HG03460 (cell line): ENCODE results near the gene TXN.
"Not testable (repeated sequence)": the region's sequence is repeated elsewhere in the genome, so short reads cannot be mapped to it uniquely, and the experiment has no call there.

Source experiments
- ATAC-seq: cut with Tn5 transposase; IDR thresholded peaks from one replicate; pipeline ENCODE4 v1.9.1; 2021; ENCODE audit not compliant: unreplicated experiment

TXN gene

DNA sequence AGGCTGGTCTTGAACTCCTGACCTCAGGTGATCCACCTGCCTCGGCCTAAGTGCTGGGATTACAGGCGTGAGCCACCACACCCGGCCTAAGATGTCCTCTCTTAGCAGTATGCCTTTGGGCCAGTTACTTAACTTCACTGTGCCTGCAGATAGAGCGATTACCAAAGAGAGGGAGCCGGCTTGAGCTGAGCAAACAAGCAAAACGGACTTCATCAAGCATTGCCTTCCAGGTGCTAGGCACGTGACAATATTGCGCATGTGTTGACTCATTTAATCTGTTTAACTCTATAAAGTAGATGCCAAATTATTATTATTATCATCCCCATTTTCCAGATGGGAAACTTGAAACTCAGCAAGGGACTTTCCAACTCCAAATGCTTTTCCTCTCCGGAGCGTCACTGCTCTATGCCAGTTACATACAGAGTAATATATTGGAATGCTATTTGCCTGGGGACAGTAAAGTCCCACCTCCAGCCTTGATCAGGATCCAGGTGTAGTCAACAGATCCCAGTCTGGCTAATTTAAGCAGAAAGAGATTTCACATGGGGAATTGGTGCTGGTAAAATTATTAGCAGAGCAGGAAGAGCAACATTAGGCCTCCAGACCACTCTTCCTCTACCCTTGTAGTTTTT, 42.8 kb downstream of the TXN start:
- ATAC-seq = no peak

DNA sequence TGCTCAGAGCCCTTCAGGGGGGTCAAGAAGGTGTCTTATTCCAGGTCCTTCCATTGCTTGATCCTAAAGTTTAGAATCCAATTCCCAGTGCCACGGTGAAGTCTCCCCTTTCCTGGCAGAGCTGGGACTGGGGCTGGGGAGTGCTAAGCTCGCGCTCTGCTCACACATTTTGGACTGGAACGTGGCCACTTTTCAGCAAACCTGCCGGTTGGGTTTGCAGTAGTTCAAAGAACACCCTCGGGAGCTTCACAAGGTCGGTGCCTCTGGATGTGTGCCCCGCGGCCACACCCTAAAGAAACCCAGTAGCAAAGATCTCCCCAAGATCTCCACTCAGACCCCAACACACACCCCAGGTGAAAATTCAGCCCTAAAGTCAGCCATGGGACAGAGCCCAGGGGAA, 48.3 kb downstream of the TXN start, which contains the start of gene C9orf152:
Gene C9orf152, minus strand, starts transcription at position 129 of the 400 bp plus-strand sequence. CDS start 580 bp downstream, outside the sequence.
- no peak for ATAC-seq

DNA sequence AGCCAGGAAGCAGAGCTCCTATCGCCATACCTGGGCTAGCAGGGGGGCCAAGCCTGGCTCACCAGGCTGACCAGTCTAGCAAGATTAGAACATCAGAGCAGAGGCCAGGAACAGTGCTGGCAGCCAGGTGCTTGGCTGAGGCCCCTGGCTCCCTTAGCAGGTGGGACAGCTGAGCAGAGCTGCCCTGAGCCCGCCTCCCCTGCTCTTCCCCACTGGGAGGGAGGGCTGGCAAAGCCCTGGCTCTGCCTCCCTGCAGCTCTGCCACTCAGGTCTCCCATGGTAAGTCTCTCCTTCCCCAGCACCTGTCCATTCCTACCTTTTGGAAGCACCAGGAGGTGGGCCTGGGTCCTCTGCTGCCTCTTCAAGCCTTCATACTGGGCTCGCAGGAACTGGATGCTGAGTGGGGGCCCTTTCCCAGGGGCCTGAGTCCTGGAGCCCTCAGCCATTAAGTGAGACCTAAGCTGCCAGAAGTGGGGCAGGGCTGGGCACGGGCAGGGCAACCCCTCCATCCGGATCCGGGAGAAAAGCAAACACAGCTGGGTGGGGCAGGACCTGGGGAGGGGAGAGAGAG, 49.2 kb downstream of the TXN start:
- no peak for ATAC-seq

DNA sequence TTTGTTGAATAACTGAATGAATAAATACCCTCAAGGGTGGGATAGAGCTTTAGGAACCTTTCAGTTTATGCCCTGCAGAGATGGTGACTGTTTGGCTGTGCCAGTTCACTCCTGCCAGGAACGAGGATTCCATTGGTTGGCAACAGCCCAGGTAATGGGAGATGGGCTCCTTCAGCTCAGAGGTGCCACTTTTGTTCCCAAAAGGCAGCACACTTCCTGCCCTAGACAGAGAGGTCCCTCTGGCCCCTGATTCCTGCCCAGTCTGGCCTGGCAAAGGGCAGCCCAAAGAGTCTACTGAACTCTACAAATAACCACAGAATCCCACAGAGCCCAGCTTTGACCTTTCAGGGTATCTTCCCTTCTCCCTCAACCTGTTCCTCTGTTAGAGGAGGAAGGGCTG, 49.9 kb downstream of the TXN start:
- no peak for ATAC-seq

DNA sequence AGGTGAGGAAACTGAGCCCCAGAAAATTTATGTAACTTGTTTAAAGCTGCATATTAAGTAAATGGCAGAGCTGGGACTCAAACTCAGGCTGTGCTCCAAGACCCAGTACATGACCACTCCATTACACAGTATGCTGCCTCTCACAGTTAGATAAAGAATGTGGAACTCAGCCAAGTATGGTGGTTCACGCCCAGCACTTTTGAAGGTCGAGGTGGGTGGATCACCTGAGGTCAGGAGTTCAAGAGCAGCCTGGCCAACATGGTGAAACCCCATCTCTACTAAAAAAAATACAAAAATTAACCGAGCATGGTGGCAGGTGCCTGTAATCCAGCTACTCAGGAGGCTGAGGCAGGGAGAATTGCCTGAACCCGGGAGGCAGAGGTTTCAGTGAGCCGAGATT, 50.7 kb downstream of the TXN start:
- ATAC-seq = not testable (repeated sequence)

DNA sequence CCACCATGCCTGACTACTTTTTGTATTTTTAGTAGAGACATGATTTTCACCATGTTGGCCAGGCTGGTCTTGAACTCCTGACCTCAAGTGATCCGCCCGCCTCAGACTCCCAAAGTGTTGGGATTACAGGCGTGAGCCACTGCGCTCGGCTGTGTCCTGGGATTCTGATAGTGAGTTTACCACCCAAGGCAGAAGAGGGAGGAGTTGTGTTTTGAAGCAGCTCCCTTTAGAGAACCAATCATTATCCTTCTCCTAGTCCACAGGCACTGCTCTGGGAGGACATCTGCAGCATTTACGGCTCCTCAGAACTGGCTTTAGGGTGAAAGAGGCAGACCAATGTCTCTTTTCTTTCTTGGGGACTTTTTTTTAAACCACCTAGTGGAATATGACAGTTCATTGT, 54.1 kb downstream of the TXN start:
- ATAC-seq = no peak

DNA sequence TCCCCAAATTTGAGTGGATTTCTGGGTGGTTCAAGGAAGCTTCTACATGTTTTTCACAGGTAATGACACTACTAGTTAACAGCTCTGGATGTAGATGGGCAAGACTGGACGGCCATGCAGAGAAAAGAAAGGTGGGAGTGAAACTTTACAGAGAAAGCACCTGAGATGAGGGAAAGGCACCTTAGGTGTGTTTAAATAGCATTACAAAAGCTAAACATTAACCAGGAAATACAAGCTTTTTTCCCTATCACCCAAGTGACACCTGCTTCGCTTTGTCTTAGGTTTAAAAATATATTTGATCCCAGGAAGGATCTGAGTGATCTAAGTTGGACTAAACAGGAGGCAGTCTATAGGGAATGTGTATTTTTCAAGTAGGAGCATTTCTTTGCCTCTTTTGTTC, 56.7 kb downstream of the TXN start:
- ATAC-seq = no peak

DNA sequence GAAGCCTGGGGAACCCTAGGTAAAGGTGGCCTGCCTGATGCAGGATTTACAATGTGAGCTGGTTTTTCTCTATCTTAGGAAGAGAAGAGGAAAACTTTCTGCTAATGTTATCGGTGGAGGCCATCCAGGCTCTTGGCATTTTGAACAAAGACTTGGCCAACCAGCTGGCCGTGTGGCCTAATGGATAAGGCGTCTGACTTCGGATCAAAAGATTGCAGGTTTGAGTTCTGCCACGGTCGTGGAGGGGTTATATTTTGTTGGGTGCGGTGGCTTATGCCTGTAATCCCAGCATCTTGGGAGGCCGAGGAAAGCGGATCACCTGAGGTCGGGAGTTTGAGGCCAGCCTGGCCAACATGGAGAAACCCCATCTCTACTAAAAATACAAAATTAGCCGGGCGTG, 58.0 kb downstream of the TXN start:
- ATAC-seq = no peak

DNA sequence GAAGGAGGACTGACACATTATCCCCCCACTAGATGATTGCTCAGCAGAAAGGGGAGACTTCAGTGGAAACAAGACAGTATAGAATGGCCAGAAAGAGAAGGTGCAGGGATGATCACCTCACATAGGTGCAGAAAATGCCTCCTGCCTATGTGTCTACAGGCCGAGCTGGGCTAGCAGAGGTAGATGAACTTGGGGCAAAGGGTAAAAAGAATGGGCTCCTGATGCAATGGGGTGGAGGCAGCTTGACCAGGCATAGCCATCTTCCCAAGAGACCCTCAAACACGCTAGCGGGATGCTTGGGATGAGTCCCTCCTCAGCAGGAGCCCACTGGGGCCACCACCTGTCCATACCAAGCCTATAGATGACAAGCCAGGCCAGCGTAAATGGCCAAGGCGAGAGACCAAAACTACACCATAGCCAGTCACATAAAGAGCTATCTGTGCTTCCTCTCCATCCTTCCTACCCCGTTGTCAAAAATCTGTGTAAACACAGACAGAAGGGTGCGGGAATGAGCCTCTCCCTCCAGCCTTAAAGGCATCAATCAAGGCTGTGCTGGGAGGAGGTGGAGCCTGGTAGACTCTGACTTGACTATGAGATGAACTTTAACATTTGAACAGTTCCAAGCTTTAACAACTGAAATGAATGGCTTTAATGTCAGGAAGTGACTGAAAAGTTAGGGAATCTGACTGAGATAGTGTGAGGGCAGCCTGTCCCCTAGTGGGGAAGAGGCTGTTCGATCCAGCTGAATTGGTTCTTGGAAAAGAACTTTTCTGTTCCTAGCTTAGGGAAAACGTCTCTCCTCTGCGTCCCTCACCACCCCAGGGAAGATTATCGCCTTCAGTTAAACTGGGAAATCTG, 58.7 kb downstream of the TXN start:
- no peak for ATAC-seq

DNA sequence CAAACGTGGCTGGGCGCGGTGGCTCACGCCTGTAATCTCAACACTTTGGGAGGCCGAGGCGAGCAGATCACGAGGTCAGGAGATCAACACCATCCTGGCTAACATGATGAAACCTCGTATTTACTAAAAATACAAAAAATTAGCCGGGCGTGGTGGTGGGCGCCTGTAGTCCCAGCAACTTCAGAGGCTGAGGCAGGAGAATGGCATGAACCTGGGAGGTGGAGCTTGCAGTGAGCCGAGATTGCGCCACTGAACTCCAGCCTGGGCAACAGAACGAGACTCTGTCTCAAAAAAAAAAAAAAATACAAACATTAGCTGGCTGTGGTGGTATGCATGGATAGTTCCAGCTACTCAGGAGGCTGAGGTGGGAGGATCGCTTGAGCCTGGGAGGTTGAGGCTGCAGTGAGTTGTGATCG, 60.2 kb downstream of the TXN start:
- ATAC-seq = not testable (repeated sequence)
